NB4 (cell line): ENCODE results near the gene LAMTOR1.

Experiments
- MAX ChIP-seq: IDR thresholded peaks from 2 replicates; pipeline ENCODE4 v1.6.1; 2011; ENCODE audit warnings: low read depth, low read length
- MYC ChIP-seq: IDR thresholded peaks from 2 replicates; pipeline ENCODE4 v1.6.1; 2011; ENCODE audit warnings: low read depth, low read length
- POLR2A ChIP-seq: IDR thresholded peaks from 2 replicates; pipeline ENCODE4 v1.6.1; 2011; ENCODE audit warnings: mild to moderate bottlenecking; ENCODE audit not compliant: insufficient read length; ENCODE audit errors: extremely low read depth
- TF ChIP-seq, protein P1 (sequence below): IDR thresholded peaks from one replicate; pipeline ENCODE4 v1.5.1; 2012; ENCODE audit warnings: low read depth, low read length

DNA sequence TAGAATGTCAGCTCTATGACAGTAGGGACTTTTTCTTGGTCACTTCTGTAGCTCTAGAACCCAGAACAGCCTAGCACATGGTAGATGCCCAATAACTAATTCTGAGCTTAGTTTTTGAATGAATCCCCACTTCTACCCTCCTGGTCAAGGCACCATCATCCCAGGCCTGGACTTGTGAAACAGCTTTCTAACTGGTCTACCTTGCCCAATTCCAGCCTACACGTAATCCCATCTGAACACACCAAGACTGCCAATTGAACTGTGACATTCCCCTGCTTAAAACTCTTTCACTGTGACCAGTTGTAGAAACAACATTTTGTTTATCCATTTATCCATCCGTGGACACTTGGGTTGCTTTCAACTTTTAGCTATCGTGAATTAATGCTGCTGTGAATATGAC lies 26.3 kb upstream of the LAMTOR1 start:
- TF ChIP-seq, protein P1, sequence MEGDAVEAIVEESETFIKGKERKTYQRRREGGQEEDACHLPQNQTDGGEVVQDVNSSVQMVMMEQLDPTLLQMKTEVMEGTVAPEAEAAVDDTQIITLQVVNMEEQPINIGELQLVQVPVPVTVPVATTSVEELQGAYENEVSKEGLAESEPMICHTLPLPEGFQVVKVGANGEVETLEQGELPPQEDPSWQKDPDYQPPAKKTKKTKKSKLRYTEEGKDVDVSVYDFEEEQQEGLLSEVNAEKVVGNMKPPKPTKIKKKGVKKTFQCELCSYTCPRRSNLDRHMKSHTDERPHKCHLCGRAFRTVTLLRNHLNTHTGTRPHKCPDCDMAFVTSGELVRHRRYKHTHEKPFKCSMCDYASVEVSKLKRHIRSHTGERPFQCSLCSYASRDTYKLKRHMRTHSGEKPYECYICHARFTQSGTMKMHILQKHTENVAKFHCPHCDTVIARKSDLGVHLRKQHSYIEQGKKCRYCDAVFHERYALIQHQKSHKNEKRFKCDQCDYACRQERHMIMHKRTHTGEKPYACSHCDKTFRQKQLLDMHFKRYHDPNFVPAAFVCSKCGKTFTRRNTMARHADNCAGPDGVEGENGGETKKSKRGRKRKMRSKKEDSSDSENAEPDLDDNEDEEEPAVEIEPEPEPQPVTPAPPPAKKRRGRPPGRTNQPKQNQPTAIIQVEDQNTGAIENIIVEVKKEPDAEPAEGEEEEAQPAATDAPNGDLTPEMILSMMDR: no peak
- TF ChIP-seq POLR2A (no peak), MAX (no peak), MYC (no peak)
